GM19395 (cell line): ENCODE results near the gene NUCB2.

Experiments used
- ATAC-seq: cut with Tn5 transposase; IDR thresholded peaks from one replicate; pipeline ENCODE4 v1.9.1; 2021; ENCODE audit warnings: mild to moderate bottlenecking, moderate library complexity; ENCODE audit not compliant: unreplicated experiment

NUCB2 gene

DNA sequence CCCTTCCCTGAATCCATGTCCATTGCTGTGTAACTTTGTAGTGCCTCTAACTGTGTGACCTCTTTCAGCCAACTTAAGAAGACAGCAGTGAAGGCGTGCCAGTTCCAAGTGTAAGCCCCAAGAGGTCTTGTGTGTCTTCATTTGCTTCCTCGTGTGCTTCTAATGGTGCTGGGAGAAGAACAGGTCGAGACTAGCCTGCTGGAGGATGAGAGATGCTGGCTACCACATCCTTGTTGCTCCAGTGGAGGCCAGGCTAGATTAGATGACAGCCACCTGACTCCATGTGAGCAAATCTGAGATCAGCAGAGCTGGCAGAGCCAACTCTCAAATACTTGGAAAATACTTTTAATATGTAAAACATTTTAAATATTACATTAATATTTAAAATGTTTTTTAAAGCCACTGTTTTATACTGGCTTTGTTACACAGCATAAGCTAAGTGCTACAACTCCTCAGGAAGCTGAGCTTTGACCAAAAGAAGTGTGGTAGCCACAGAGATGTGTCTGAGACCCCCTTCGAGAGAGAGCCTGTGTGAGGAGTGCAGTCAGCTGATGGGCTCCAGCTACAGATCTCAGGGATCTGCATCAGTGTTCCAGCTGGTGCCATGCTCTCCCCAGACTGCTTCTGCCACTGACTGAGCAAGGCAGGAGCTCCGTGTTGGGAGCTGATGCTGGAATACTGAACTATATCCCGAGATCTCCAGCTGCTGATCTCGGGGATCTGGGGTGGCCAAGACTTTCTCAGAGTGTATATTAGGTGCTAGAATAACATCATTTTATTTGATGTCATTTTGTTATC, 103.0 kb downstream of the NUCB2 start:
- no peak for ATAC-seq

- no peak for ATAC-seq
Measured at GRCh38 chr11:17381156-17381555, 104.6 kb downstream of the NUCB2 start.
